GM18858 (cell line): Measurements from ENCODE around the gene HDAC11.
"Not testable (repeated sequence)": the region's sequence is repeated elsewhere in the genome, so short reads cannot be mapped to it uniquely, and the experiment has no call there.

Experiments used
- ATAC-seq: cut with Tn5 transposase; IDR thresholded peaks from one replicate; pipeline ENCODE4 v1.9.1; 2021; ENCODE audit not compliant: unreplicated experiment

The HDAC11 gene

DNA sequence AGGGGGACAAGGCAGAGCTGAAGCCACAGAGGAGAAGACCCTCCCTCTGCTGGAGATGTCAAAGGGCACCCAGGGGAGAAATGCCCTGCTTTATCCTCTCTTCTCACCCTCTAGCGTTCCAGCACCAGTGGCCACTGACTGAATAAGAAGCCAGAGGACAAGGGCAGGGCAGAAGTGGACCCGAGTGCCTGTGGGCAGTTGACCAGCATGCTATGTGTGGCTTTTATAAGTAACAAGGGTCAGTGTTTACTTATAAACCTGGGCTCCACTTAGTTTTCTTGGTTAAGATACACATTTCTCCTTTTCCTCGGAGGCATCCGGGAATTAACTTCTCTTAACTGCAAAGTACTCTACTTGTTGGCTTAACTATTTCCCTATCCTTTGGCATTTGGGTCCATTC, 13.3 kb upstream of the HDAC11 start:
- ATAC-seq, result no peak

DNA sequence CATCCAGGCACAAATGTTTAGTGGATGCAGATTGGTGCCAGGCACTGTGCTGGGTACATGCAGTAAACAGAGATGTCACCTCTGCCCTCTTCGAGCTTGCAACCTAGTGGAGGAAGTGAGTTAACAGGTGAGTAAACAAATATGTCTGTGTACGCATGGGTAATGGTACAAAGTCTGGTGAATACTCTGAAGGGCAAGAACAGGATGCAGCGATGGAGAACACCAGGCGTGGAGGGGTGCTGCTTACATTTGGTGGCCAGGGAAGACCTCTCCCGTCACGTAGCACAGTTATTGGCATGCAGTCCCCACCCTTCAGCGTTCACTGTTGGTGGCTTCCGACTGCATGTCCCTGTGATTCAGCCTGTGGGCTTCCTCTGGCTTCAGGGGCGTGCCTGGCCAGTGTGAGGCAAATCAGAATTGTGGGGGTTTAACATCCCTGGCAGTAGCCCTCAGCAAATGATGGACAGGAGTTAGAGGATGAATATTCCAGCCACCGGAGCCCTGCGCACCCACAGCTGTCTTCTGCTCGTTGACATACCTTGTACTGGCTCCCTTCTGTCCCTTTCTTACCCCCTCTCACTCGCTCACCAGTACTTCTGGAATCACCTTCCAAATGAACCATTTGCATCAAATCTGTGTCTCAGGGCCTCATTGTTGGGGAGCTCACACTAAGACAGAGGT, 9.1 kb upstream of the HDAC11 start:
- ATAC-seq, result no peak

DNA sequence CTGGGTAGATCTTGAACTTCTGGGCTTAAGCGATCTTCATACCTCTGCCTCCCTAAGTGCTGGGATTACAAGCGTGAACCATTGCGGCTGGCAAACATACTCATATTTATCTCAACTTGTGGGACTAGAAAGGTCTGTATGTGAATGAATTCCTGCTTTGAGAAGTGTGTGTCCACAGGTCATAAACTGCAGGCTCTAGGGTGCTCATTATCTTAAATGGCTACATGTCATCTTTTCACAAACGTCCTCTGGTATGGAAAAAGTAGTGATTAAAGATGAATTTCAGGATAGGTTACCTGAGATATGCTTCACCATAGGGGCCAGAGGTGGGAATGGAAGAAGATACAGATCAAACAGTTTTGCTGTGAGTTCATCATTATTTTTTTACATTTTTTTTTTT, 7.8 kb upstream of the HDAC11 start:
- ATAC-seq, result no peak

DNA sequence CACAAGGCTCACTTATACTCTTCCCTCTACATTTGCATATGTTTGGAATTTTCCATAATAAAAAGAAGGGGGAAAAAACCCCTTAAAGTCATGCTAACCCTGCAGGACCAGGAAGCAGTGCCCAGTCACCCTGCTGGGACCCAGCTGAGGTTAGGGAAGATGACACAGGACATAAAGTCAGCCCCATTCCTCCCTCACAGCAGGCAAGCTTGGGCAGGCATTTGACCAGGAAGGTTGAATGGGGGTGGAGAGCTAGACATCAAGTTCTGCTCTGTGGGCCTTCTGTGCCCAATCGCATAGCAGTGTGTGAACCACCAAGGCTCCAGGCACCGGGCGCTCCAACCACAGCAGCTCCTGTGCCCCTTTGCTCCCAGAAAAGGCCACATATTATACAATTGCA, 7.1 kb upstream of the HDAC11 start:
- ATAC-seq, result no peak

DNA sequence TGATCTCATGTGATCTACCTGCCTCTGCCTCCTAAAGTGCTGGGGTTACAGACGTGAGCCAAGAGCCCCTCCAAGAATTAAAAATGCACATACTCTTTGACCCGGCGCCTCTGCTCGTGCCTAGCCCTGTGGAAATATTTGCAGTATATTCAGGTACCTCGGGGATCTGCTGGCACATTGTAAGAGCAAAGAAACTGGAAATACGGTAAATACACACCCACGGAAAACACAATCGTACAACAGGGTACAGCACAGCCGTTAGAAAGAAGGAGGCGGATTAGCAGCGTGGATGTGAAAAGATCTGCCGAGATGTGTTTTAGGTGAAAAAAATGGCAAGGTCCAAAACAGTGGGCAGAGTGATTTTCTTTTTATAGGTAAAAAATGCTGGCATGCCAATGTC, 6.1 kb upstream of the HDAC11 start:
- no peak for ATAC-seq

DNA sequence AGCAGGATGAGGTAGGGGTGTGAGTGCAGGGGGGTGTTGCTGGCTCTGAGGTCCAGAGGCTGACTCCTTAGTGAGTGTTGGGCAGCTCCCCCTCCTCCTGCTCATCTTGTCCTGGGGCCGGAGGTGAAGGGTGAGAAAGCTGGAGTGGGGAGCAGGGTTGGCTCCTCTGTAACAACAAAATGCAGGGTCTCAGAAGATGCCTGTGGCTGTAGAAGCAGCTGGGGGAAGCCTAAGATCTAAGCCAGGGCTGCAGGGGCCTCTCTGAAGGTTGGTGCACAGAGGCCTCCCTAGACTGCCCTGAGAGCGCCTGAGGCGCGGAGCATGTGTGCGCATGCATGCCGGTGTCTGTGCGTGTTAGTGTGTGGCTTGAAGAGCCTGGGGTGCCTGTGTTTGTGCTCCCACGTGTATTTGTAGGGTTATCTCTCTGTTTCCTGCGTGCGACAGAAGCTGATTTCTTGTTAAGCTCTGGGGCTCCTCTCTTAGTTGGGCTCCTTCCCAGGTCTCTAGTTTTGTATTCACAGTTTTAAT, 5.3 kb upstream of the HDAC11 start:
- no peak for ATAC-seq

DNA sequence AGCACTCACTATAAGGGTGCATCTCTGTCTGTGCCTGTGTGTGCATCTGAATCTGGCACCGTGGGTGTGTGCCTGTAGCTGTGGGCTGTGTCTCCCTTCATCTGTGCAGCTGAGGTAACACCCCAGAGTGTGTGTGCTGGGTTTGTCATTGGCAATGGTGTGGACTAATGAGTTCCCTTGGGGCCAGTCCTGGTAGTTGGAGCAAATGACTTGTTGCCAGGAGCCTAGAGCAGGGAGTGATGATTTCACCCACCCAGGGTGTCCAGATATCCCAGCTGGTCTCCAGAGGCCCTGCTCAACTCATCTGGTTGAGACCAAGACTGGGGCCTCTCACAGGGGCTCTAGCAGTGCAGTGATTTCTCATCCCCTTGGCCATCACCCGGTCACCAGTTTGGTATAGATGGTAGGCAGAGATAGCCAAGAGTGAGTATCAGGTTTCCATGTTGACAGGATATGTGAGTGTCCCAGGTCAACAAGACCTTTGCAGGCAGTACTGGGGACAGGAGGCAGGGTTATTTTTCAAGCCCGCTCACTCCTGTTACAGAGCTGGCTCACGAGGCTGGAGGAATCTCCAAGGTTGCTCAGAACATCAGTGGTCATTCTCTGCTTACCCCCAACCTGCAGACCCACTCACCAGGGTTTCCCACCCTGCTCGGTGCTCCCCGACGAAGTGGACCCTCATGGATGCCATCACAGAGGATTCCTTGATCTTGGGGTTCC, 4.1 kb upstream of the HDAC11 start:
- no peak for ATAC-seq

DNA sequence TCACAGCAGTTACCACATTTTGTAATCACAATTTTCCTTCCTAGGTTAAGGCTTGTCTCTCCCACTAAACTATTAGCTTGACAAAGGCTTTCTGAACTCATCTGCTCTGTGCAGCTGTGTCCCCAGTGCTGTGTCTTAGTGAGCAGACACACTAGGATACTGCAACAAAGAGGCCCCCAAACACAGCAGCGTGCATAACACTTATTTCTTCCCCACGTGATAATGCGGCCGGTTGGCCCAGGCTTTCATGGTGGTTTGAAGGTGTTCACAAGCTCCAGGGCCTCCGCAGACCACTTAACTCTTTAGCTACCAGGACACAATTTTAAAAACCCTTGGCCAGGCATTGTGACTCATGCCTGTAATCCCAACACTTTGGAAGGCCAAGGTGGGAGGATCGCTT, 2.2 kb upstream of the HDAC11 start:
- no peak for ATAC-seq

DNA sequence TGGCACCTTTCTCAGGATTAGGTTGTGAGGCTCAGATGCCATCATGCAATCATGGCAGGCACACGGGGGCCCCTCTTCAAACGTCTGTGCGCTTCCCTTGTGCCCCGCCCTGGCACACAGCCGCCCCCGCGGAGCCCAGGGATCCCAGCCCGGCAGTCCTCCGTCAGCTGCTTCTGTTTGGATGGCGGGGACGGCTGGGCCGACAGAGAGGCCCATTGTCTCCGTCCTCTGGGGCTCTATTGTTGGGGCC, 849 bp upstream of the HDAC11 start:
- no peak for ATAC-seq

DNA sequence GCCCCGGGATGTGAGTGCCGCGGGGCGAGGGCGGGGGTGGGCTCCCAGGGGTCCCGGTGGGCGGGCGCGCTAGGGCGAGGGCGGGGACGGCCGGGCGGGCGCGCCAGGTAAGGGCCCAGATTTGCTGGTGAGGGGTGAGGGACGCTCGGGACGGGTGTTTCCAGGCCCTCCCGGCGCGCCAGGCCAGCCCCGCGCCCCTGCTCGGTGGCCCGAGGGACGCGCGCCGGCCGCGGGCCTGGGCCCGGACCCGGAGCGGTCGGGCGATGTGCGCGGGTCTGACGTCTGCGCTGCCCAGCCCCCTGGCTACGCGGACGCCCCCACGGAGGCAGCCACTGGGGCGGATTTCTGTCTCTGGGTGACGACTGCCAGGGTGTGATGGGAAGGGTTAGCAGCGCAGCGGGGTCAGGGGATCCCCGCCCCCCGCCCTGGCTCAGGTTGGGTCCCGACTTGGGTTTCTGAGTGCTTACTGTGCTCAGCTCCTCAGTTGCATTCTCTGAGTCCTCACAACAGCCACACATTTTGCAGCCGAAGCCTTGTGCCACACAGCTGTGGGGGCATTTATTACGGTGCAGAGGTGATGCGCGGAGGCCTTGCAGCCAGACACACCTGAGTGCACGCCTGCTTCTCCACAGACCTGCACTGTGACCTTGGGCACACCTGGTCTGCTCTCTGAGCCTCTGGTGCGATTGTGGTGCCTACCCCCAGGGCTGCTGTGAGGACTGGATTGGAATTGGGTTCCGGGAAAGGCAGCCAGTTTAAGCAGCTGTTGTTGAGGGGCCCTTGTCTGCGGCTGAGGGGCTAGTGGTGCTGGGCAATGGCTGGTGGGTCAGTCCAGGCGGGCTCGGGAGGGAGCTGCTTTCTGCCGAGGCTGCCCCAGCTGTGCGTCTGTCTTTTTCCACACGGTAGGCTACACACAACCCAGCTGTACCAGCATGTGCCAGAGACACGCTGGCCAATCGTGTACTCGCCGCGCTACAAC, 523 bp downstream of the HDAC11 start:
- ATAC-seq, result peak; percentile 14

DNA sequence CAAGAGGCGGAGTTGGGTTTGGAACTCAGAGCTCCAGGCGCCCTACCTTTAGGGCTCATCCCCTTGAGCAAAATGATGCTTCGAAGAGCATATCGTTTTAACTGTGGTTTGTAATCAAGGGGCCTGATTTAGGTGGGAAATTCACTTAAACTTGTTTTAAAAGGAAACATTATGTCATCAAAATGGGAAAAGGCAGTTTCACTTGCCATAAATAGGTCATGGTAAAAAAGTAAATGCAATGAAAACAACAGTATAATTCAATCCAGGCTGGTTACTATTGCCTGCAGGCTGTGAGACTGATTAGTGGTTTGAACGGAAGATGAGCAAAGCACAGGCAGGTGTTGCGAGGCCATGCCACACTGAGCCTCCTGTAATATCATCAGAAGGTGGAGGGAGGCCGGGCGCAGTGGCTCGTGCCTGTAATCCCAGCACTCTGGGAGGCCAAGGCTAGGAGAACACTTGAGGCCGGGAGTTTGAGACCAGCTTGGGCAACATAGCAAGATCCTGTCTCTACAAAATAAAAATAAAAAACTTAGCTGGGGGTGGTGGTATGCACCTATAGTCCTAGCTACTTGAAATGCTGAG, 2.1 kb downstream of the HDAC11 start:
- ATAC-seq, result no peak

DNA sequence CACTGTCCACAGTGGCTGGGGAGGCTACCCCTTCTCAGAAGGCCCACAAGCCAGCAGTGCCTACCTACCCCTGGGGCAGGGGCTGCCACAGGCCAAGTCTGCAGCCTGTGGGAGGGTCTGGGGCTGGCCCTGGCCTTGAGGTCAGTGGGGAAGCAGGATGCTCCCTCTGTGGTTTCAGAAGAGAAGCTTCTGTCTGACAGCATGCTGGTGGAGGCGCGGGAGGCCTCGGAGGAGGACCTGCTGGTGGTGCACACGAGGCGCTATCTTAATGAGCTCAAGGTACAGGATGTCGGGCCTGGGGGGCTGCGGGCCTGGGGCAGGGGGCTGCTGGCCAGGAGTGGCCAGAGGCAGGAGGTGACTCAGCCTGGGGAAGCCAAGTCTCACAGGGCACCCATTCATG, 3.2 kb downstream of the HDAC11 start:
- ATAC-seq, result no peak

DNA sequence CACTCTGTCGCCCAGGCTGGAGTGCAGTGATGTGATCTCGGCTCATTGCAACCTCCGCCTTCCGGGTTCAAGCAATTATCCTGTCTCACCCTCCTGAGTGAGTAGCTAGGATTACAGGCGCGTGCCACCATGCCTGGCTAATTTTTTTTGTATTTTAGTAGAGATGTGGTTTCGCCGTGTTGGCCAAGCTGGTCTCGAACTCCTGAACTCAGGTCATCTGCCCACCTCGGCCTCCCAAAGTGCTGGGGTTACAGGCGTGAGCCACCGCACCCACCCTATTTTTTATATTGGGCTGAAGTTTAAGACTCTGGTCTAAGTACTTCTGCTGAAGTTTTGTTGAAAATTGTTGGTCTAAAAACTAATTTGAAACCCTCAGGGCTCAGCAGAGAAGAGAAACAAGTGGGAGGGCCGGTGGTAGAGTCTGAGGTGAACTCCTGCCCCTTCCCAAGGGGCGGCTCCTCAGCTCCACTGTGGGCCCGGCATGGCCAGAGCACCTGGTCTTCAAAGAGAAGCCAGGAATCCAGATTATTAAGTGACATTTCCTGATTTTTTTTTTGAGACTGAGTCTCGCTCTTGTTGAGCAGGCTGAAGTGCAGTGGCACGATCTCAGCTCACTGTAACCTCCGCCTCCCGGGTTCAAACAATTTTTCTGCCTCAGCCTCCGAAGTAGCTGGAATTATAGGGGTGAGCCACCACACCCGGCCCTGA, 4.0 kb downstream of the HDAC11 start:
- no peak for ATAC-seq

DNA sequence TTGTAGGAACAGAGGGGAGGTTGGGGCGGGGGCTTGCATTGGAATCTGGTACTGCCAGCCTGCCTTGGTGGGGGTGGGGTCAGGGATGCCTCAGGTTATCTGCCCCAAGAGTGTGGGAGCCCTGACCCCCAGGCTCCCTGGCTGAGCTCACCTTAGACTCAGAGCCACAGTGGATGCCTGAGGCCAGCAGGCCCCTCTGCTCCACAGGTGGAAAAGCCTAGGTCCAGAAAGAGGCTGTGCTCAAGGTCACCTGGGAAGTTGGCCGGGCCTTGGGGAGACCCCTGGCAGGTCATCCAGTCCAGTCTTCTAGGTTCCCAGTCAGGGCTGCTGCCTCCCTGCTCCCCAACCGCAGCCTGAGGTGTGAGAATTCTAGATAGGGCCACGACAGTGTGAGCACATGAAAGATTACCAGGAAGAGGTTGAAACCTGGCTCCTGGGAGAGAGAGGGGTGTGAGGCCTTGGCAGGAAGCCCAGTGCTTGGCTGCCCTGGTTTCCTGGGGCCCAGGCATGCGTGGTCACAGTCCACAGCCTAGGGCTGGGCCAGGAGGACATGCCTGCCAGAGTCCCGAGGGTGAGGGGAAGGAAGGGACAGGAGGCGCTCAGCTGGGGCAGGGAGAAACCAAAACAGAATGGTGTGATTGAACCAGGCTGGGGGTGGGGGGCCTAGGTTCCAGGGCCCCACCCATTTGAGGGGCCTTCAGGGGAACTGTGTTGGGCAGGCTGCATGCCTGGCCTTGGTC, 4.9 kb downstream of the HDAC11 start:
- no peak for ATAC-seq

DNA sequence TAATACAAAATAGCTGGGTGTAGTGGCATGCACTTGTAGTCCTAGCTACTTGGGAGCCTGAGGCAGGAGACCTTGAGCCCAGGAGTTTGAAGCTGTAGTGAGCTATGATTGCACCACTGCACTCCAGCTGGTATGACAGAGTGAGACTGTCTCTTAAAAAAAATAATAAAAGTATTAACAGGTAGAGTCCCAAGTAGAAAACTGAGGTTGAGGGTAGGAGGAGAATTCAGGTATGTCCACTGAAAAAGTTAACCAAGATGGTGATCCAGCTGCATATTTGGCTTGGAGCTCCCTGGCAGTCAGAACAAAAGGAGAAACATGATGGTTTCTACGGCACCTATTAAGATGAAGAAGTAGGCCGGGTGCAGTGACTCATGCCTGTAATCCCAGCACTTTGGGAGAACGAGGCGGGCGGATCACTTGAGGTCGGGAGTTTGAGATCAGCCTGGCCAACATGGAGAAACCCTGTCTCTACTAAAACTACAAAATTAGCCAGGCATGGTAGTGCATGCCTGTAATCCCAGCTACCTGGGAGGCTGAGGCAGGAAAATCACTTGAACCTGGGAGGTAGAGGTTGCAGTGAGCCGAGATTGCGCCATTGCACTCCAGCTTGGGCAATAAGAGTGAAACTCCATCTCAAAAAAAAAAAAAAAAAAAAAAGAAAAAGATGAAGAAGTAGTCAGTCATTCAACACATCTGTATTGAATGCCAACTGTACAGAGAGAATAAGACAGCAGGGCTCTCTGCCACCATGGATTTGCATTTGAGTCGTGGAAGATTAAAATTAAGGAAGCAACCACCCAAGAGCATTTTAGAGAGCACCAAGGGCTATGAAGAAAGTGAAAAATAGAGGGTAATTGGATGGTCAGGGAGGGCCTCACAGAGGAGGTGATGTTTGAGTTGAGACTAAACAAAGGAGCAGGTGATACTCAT, 5.8 kb downstream of the HDAC11 start:
- not testable (repeated sequence) for ATAC-seq

DNA sequence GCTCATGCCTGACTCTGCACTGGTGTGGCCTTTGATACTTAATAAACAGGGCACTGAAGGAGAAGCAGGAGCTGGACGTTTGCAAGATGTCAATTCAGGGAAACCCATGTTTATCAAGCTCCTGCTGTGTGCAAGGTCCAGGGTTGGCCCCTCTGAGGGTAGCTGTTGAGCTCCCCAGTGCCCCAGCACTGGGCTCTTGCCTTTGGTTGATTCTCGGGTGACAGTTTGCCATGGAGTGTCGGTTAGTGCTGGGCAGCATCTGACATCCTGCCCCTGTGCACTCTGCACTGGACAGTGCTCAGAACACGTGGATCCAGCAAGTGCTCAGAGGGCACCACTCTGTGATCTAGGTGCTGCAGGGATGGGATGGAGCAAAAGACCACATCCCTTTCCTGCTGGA, 7.3 kb downstream of the HDAC11 start:
- no peak for ATAC-seq

DNA sequence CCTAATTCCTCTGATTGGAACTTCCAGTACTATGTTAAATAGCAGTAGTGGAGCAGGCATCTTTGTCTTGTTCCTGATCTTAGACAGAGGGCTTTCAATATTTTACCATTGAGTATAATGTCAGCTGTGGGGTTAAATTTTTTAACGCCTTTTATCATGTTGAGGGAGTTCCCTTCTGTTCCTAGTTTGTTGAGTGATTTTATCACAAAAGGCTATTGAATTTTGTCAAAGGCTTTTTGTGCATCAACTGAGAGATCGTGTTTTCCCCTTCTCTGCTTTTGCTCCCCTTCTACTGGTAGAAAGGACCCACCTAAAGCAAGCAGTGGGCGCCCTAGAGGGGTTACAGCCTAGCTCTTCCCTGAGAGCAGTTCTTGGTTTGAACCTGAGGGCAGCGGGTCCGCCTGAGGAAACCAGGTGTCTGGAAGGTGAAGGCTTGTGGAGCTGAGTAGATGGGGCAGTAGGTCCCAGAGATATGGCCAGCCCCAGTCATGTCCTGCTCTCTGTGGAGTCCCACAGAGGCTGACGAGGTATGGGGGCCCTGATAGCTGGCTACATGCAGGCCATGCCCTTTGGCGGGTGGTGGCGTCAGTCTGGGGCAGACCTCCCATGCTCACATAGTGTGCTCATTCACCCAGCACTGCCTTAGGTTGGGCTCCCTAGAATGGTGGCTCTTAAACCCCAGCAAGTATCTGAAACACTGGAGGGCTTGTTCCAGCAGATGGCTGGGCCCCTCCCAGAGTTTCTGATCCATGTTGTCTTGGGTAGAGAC, 11.3 kb downstream of the HDAC11 start:
- ATAC-seq, result no peak

DNA sequence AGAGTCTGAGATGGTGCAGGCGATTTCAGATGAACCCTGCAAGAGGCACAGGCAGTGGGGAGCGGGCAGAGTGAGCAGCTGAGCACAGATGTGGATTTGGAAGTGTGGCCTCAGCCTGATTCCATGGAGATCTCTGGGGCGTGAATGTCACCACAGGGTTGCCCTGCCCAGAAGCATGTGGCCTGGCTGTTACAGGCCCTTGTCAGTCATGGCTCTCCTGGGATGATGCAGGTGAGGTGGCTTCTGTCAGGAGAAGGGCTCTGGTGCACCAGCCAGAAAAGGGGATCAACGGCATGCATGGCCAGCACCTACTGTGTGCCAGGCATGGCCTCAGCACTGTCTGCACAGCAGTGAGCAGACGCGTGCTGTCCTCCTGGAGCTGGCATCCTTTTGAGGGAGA, 11.9 kb downstream of the HDAC11 start:
- no peak for ATAC-seq
